ENCODE measurements around the gene SEC63. TPM values are rescaled to one million over a fixed set of nuclear protein-coding genes. Genes with fewer than 3 reads are reported as not detected.

The SEC63 gene
- total RNA-seq, 1 experiment from 2014 or later, result 86.2 TPM

DNA sequence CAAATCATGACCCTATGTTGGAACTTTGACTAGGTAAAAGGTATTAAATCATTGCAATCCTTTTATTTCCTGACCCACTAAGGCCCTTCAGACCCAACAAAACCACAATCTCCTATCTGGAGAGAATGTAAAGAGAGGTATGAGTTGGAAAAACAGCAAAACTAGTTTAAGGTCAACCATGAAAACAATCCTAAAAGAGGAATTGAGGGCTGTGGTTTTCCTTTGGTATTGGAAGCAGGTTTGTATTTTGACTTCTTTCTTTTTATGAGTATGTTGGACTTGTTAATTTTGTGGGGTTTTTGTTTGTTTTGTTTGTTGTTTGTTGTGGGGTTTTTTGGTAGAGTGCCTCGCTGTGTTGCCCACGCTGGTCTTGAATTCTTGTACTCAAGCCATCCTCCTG is 4.7 kb upstream of the SEC63 start:
- TF ChIP-seq, protein P1, sequence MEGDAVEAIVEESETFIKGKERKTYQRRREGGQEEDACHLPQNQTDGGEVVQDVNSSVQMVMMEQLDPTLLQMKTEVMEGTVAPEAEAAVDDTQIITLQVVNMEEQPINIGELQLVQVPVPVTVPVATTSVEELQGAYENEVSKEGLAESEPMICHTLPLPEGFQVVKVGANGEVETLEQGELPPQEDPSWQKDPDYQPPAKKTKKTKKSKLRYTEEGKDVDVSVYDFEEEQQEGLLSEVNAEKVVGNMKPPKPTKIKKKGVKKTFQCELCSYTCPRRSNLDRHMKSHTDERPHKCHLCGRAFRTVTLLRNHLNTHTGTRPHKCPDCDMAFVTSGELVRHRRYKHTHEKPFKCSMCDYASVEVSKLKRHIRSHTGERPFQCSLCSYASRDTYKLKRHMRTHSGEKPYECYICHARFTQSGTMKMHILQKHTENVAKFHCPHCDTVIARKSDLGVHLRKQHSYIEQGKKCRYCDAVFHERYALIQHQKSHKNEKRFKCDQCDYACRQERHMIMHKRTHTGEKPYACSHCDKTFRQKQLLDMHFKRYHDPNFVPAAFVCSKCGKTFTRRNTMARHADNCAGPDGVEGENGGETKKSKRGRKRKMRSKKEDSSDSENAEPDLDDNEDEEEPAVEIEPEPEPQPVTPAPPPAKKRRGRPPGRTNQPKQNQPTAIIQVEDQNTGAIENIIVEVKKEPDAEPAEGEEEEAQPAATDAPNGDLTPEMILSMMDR (conservative IDR thresholded peaks at IDR 0.05), result no peak
- Histone ChIP-seq H4K91ac (ENCODE audit: insufficient read length, low read depth, low read length) (no peak overlapping the region), H3K4me2 (ENCODE audit: insufficient read depth, insufficient read length, low read length) (no peak overlapping the region), H3K4ac (ENCODE audit: low read depth, low read length) (no peak overlapping the region), H3K23ac (ENCODE audit: insufficient read length, low read depth, low read length) (no peak overlapping the region), H4K8ac (replicated peaks; ENCODE audit: insufficient read length, low read depth, low read length) (no peak overlapping the region), H2BK20ac (ENCODE audit: low read depth, low read length, poor library complexity, severe bottlenecking) (no peak overlapping the region), H3K27me3 (ENCODE audit: insufficient read depth, low read length) (no peaks in the 10 kb centered on the region), H3K23me2 (ENCODE audit: insufficient read length, low read depth, low read length, poor library complexity, severe bottlenecking) (no peaks in the 10 kb centered on the region), H3K79me2 (ENCODE audit: insufficient read depth, low read length) (no peaks in the 10 kb centered on the region), H3K79me1 (ENCODE audit: insufficient read depth, low read depth, low read length, poor library complexity, severe bottlenecking) (no peaks in the 10 kb centered on the region), H2BK12ac (ENCODE audit: insufficient read length, low read depth, low read length) (no peak overlapping the region), H3K27ac (ENCODE audit: insufficient read length, low read depth, low read length) (no peak overlapping the region), H3K14ac (ENCODE audit: insufficient read depth, low read length) (no peak overlapping the region), H2BK120ac (ENCODE audit: low read depth, low read length, poor library complexity, severe bottlenecking) (no peak overlapping the region), H3K4me1 (ENCODE audit: insufficient read depth, low read length) (no peaks in the 10 kb centered on the region), H3K56ac (ENCODE audit: insufficient read length, low read depth, low read length) (no peak overlapping the region), H2AK5ac (ENCODE audit: insufficient read length, low read length) (no peak overlapping the region), H4K5ac (ENCODE audit: insufficient read length, low read depth, low read length) (no peak overlapping the region), H3K9me3 (ENCODE audit: control insufficient read depth, low read depth, low read length) (no peaks in the 10 kb centered on the region), H2AFZ (ENCODE audit: low read length) (no peak overlapping the region), H3K9ac (ENCODE audit: extremely low read depth, insufficient read length, low read length) (no peak overlapping the region), H4K20me1 (ENCODE audit: control insufficient read depth, insufficient read depth, insufficient read length) (no peaks in the 10 kb centered on the region), H3T11ph (ENCODE audit: low read length) (no peak overlapping the region), H2BK5ac (ENCODE audit: insufficient read length, low read length) (no peak overlapping the region), H3K18ac (ENCODE audit: insufficient read length, low read depth, low read length) (no peak overlapping the region), H2BK15ac (ENCODE audit: low read depth, low read length) (no peak overlapping the region)
- Mint-ChIP-seq H3K4me1 (peaks cover 20 to 22% of the 10 kb centered on the region in 2 experiments), H3K27ac (no peak overlapping the region; a peak in 1 of 7 replicates), H3K36me3 (ENCODE audit: insufficient read depth in 1 of 3, low read depth in 3 of 3) (peaks cover 0 to 5% (median 0%) of the 10 kb centered on the region in 3 experiments; a peak in 4 of 7 replicates), H3K27me3 (ENCODE audit: low read depth) (peaks cover 2% of the 10 kb centered on the region; the same call in 1 of the 2 replicates), H3K9me3 (peaks cover 0 to 4% of the 10 kb centered on the region in 2 experiments; a peak in 2 of 5 replicates), H3K4me3 (no peak overlapping the region)
- no CpG with 5 or more reads among the region's 2 CpGs for WGBS (ENCODE audit: extremely low coverage, insufficient read length, low lambda C conversion rate)
- no peak for DNase-seq

All from H9 (cell line).